Right atrium auricular region (tissue), 2 donors: ENCODE measurements around the gene CDH13. TPM values are rescaled to one million over a fixed set of nuclear protein-coding genes. Genes with fewer than 3 reads are reported as not detected.

ENCODE experiments used
- DNase-seq: peaks from one replicate; pipeline ENCODE4 v3.0.0-alpha.2; 2019; ENCODE audit warnings: low spot score
- H3K27ac ChIP-seq, 2 donors: fragments of 200-600 bp; sonication (generic); 1 replicate in 1 of 2; 2 replicates in 1 of 2; pipeline ENCODE4 v1.5.1; 2016 to 2019
- H3K27me3 ChIP-seq, 2 donors: fragments of 200-600 bp; sonication (generic); one replicate each; pipeline versions ENCODE4 v1.5.1 to v1.6.0; 2017 to 2019
- H3K36me3 ChIP-seq: fragments of 200-600 bp; sonication (generic); one replicate; pipeline ENCODE4 v1.5.1; 2016
- H3K4me1 ChIP-seq, 2 donors: fragments of 200-600 bp; sonication (generic); one replicate each; pipeline versions ENCODE4 v1.5.1 to v1.6.0; 2017 to 2019
- H3K4me3 ChIP-seq, 2 donors: fragments of 200-600 bp; sonication (generic); 1 replicate in 1 of 2; 2 replicates in 1 of 2; pipeline ENCODE4 v1.5.1; 2017 to 2019; ENCODE audit warnings: mild to moderate bottlenecking in 1 of 2, moderate library complexity in 1 of 2
- H3K9me3 ChIP-seq, 2 donors: fragments of 200-600 bp; sonication (generic); one replicate each; pipeline ENCODE4 v1.5.1; 2019
- total RNA-seq, 2 donors: library from RNA; depleted of rRNA; stranded (reverse); fragments of >200 nt; gene quantifications; one replicate each; pipeline ENCODE4 v1.1.0, GENCODE V29; 2016
- TF ChIP-seq, protein P1 (sequence below), 2 donors: fragments of 200-600 bp; sonication (generic); IDR thresholded peaks; one replicate each; pipeline ENCODE4 v1.5.1; 2019; ENCODE audit warnings: antibody characterized with exemption in 2 of 2

The CDH13 gene
- total RNA-seq, 2 donors from 2014 or later = 75.4 to 85.9 TPM

DNA sequence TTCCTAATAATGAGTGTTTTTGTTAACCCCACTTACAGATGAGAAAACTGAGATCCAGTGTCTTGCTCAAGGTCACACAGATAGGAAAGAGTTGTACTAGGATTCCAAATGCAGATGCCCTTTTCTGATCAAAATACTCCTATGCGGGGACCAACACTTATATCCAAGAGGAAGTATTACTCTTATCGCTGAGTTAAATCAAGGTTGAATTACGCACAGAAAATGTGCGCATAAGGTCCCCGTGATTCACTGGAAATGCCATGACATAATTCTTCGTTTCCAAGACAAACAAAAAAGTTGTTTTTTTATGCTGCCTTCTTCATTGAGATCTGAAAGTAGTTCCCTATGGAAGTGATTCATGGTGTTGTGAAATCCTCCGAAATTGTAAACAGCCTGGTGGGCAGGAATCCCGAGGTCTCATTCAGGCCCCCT, 717.2 kb downstream of the CDH13 start:
- TF ChIP-seq, protein P1, sequence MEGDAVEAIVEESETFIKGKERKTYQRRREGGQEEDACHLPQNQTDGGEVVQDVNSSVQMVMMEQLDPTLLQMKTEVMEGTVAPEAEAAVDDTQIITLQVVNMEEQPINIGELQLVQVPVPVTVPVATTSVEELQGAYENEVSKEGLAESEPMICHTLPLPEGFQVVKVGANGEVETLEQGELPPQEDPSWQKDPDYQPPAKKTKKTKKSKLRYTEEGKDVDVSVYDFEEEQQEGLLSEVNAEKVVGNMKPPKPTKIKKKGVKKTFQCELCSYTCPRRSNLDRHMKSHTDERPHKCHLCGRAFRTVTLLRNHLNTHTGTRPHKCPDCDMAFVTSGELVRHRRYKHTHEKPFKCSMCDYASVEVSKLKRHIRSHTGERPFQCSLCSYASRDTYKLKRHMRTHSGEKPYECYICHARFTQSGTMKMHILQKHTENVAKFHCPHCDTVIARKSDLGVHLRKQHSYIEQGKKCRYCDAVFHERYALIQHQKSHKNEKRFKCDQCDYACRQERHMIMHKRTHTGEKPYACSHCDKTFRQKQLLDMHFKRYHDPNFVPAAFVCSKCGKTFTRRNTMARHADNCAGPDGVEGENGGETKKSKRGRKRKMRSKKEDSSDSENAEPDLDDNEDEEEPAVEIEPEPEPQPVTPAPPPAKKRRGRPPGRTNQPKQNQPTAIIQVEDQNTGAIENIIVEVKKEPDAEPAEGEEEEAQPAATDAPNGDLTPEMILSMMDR (IDR thresholded peaks at IDR 0.05) = no peak
- Histone ChIP-seq H3K36me3 (no peaks in the 10 kb centered on the region), H3K9me3 (no peaks in the 10 kb centered on the region), H3K4me1 (no peaks in the 10 kb centered on the region), H3K27ac (no peak overlapping the region), H3K27me3 (no peaks in the 10 kb centered on the region), H3K4me3 (no peak overlapping the region)
- no peak for DNase-seq

DNA sequence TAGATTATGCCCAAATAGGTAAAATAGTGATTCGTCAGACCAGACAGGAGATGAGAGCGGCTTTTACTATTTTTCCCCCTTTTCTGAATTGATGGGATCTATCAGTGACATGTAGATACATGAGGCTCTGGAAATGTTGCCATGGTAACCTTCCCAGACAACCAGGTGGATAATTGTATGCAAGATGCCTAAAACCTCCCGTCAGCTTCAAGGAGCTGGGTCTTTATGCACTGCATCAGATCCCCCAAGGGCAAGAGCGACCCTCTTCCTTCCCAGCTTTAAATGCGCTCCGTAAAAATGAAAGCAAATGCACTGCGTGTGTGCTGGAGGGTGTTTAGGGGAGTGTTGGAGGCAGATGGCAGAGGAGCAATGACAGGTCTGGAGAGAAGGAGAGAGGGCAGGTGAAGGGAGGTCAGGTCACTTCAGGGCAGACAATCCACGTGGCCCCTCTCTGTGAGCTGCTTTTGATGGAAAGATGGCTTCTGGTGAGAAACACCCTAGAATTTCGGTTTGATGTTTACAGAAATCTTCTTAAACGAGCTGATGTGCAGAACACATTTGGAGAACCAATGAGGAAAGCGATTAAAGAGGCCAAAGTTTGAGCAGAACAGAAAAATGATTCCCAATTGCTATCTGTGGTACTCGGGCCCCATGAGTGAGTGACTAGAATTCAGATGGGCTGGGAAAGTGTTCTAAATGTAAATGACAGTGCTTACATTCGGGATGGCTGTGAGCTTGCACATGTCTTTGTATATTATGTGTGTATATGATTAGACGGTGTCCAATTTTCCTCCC, 719.3 kb downstream of the CDH13 start:
- no peaks in the 10 kb centered on the region for H3K9me3 ChIP-seq
- H3K27ac ChIP-seq = no peak overlapping the region
- H3K4me3 ChIP-seq = no peak overlapping the region
- H3K27me3 ChIP-seq = no peaks in the 10 kb centered on the region
- H3K36me3 ChIP-seq = no peaks in the 10 kb centered on the region
- no peak for DNase-seq
- TF ChIP-seq, protein P1 (IDR thresholded peaks at IDR 0.05) = no peak
- H3K4me1 ChIP-seq = no peaks in the 10 kb centered on the region

DNA sequence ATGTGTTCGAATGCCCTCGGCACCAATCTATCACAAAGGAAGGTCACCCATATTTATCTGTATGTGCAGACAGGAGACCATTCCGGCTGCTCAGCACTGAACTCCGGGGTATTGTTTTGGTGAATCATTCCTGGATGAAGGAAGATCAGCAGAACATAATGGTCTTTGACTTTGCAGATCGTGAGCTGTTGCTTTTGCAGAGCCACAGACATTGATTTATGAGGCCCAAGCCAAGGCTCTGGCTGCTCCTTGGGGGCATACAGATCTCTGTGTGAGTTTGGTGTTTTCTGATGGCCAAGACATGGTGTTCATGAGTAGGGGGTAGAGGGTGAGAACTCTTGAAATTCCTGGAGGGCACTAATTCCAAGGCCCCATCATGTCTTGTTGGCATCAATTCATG, 722.2 kb downstream of the CDH13 start:
- DNase-seq = no peak
- Histone ChIP-seq H3K4me3 (no peak overlapping the region), H3K27ac (no peak overlapping the region)

DNA sequence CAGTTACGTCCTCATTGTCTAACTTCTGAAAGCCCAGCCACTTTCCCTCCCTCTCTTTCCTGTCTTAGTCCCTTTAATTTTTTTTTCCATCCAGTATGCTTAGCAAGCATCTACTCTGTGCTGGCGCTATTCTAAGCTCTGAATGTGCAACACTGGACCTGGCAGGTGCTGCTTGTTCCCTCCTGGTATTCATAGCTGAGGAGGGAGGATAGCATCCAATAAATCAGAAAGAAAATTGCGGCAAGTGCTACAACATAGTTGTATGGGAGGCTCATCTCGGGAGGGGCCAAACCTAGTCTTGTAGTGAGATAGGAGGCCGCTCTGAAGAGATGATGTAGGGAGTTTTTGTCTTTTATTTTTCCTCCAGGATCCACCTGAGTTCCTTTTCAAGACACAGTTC, 723.7 kb downstream of the CDH13 start:
- no peaks in the 10 kb centered on the region for H3K27me3 ChIP-seq
- TF ChIP-seq, protein P1 (IDR thresholded peaks at IDR 0.05) = no peak
- H3K27ac ChIP-seq = peak overlapping the region in 1 of 2 donors; percentile 10
- H3K9me3 ChIP-seq = no peaks in the 10 kb centered on the region
- no peaks in the 10 kb centered on the region for H3K36me3 ChIP-seq
- H3K4me1 ChIP-seq = peaks cover 0 to 5% of the 10 kb centered on the region in 2 donors
- DNase-seq = no peak
- H3K4me3 ChIP-seq = no peak overlapping the region

More for the DNA sequence above, 722.2 kb downstream of the CDH13 start:
- no peaks in the 10 kb centered on the region for H3K27me3 ChIP-seq
- H3K4me1 ChIP-seq = no peaks in the 10 kb centered on the region
- TF ChIP-seq, protein P1 (IDR thresholded peaks at IDR 0.05) = no peak
- H3K9me3 ChIP-seq = no peaks in the 10 kb centered on the region
- no peaks in the 10 kb centered on the region for H3K36me3 ChIP-seq

DNA sequence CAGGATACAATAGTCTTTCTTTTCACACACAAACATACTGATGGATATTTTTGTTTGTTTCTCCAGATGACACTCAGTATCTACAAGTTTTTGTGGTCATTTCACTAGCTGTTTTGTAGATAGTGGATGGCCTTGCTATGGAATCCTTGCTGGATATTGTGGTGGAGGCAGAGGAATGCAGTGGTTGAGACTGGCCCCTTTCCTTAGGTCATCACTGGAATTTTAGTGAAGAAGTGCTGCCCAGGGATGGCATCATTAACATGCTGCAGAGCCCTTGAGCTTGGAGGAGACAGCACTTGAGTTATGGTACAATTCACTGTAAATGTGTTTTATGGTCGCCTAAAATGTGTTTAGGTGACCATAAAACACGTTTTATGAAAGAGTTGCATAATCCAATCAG, 725.1 kb downstream of the CDH13 start:
- DNase-seq = no peak
- Histone ChIP-seq H3K27me3 (no peaks in the 10 kb centered on the region), H3K27ac (no peak overlapping the region), H3K36me3 (no peaks in the 10 kb centered on the region), H3K9me3 (no peaks in the 10 kb centered on the region), H3K4me1 (peaks cover 0 to 5% of the 10 kb centered on the region in 2 donors), H3K4me3 (no peak overlapping the region)
- TF ChIP-seq, protein P1 (IDR thresholded peaks at IDR 0.05) = no peak
